ENCODE data around the gene SLC26A5.

The SLC26A5 gene

GRCh38 chr7:103346396-103346795 is 99.6 kb downstream of the SLC26A5 start:
- DNase-seq (ENCODE audit: low read depth), result no peak

- DNase-seq (ENCODE audit: low read depth), result peak; percentile 78
Observed at GRCh38 chr7:103344453-103345149, 101.4 kb downstream of the SLC26A5 start, which contains the start of gene DNAJC2. TSS of gene DNAJC2 (minus strand) at chr7:103344767. CDS start at chr7:103344622, 145 bp downstream.

- peak; percentile 6 for DNase-seq (ENCODE audit: low read depth)
Observed at GRCh38 chr7:103343758-103344452, 102.1 kb downstream of the SLC26A5 start.

GRCh38 chr7:103343332-103343731 is 102.7 kb downstream of the SLC26A5 start:
- DNase-seq (ENCODE audit: low read depth), result no peak

GRCh38 chr7:103341466-103341865 is 104.5 kb downstream of the SLC26A5 start:
- DNase-seq (ENCODE audit: low read depth), result no peak

GRCh38 chr7:103338864-103339263 is 107.1 kb downstream of the SLC26A5 start:
- no peak for DNase-seq (ENCODE audit: low read depth)

- no peak for DNase-seq (ENCODE audit: low read depth)
Observed at GRCh38 chr7:103336761-103337160, 109.2 kb downstream of the SLC26A5 start.

- no peak for DNase-seq (ENCODE audit: low read depth)
Observed at GRCh38 chr7:103325744-103326143, 120.3 kb downstream of the SLC26A5 start.

Data from activated T-helper 9 cell treated with anti-CD3 and anti-CD28 coated beads, Interleukin-2, amount 50 U/mL, for 16 hours (primary cell).